HL-60/S4 (cell line): Measurements from ENCODE around the gene VASH2.
"Not testable (repeated sequence)": the region's sequence is repeated elsewhere in the genome, so short reads cannot be mapped to it uniquely, and the experiment has no call there.

ENCODE experiments used
- in situ Hi-C: fragments of 300-500 bp; cut with MboI; formaldehyde crosslinking; loops from 2 replicates; pipeline ENCODE4 v1.14.3; 2022; ENCODE audit warnings: low sequenced_read_pairs

Gene VASH2

GRCh38 chr1:212950243-212951125, at the start of gene VASH2:
Gene VASH2 (plus strand): TSS chr1:212950541. CDS start chr1:212951543, 1,002 bp downstream.
- in situ Hi-C loops: no loop called here

- in situ Hi-C loops: no loop called here
These were observed 49.1 kb upstream of the VASH2 start for GRCh38 chr1:212901290-212901689.

GRCh38 chr1:212902054-212902453, 48.3 kb upstream of the VASH2 start:
- in situ Hi-C loops: no loop called here

DNA sequence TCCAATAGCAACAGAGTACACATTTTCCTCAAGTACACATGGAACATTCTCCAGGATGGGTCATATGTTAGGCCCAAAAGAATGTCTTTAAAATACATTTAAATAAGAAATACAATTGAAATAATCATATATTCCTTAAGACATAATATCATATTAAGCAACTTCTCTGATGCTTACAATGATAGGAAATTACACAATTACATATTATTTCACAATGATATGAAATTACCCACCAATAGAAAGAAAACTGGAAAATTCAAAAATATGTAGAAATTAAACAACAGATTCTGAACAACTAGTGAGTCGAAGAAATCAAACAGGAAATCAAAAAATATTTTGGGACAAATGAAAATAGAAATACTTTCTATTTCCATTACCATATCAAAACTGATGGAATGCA, 46.7 kb upstream of the VASH2 start:
- in situ Hi-C loops: no loop called here

GRCh38 chr1:212908071-212908470, 42.3 kb upstream of the VASH2 start:
- in situ Hi-C loops: not testable (repeated sequence)

GRCh38 chr1:212908971-212909370, 41.4 kb upstream of the VASH2 start:
- in situ Hi-C loops: no loop called here

DNA sequence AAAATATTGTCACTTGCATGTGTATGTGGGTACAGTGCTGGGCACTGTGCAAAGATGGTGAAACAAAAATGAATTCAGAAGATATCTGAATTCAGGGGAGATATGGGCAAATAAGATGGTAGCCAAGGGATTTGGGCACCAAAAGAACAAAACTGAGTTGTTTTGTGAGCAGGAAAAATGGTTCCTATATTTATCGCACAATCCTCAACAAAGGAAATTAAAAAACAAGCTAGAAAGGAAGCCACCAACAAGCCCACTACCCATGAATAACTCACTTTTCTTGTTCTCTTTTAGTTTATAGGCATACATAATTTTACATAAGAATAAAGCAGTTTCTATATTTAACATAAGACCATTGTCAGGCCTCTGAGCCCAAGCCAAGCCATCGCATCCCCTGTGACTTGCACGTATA, 40.7 kb upstream of the VASH2 start:
- in situ Hi-C loops: no loop called here

DNA sequence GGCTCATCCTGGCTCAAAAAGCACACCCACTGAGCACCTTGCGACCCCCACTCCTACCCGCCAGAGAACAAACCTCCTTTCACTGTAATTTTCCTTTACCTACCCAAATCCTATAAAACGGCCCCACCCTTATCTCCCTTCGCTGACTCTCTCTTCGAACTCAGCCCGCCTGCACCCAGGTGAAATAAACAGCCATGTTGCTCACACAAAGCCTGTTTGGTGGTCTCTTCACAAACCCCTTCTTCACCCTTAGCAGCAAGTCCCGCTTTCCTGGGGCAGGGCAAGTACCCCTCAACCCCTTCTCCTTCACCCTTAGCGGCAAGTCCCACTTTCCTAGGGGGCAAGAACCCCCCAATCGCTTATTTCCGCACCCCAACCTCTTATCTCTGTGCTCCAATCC, 40.1 kb upstream of the VASH2 start:
- in situ Hi-C loops: not testable (repeated sequence)

GRCh38 chr1:212913638-212914037, 36.7 kb upstream of the VASH2 start:
- in situ Hi-C loops: not testable (repeated sequence)

GRCh38 chr1:212914110-212914509, 36.2 kb upstream of the VASH2 start:
- in situ Hi-C loops: not testable (repeated sequence)

DNA sequence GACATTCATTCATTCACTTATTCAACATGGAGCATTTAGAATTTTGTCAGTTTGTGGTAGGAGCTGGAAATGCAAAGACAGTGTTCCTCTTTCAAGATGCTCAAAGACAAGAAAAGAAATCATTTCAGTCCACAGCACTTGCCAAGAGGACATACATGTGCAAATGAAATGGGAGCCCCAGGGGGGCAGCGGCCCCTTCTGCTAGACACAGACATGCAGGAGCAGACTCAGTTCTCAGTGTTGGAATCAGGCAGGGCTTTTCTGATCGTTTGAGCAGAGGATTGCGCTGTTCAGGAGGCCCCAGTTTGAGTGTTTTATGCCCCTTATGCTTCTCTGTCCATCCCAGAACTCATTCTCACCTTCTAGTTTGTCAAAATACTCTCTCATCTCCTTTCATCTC, 35.6 kb upstream of the VASH2 start:
- in situ Hi-C loops: no loop called here

DNA sequence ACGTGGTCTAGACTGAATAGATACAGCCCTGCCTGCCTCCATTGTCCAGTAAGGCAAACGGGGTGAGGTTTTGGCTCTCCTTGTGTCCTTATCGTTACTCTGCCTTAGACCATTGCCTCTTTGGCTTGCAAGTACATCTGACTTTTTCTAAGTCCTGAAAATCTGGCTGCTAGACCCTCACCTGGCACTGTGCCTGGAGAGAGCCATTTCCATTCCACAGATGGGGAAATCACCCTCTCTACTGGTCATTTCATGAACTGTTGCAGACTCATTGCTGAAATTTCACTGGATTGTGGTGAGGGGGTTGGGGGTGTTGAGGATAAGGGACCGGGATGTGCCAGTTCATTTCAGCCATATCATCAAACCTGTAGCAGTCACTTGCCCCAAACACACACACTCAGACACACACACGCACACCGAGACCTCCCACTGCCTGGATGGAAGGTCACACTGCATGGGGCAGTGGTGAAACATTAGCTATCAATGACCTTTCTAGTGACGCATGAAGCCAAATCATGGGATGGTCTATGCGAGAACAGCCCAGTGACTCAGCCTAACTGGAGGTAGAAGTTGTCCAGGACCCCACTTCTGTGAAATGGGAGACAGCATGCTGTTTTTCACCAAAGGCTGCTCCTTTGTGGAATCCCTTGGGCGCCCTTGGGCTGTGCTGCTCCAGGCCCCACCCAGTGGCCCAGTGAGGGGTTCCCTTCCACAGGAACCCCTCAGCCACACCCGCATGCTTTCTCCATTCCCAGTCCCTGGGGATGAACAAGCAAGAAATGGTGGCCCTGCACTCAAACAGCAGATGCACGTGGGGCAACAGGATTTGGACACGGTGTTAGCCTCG, 34.9 kb upstream of the VASH2 start:
- in situ Hi-C loops: no loop called here

DNA sequence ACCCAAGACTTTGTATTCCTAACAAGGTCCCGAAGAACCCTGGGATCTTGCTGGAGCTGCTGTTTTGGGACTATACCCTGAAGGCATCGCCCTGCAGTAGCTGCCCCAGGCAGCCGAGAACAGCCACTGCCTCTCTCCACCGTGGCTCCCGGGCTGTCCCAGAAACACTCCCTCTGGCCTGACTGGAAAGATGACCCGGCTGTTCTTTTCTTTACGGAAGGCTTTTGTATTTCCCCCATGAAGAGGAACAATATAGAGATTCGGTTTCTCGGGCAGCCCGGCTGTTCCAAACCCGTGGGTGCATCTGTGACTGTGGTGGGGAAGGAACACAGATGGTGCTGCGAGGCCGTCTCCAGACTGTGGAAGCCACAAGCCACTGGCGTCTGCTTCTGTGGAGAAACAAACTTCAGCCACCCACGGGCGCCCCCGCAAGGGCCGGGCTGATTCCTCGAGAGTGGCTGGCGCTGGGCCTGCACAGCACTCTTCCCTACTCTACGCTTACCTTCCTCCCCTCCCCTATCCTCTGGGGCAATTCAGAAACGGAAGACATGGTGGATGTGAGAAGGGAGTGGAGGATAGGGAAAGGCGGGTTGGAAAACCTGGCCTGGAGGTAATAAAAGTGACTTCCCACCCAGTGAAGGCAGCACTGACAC, 33.7 kb upstream of the VASH2 start:
- in situ Hi-C loops: no loop called here

GRCh38 chr1:212917134-212917485, 33.2 kb upstream of the VASH2 start:
- in situ Hi-C loops: no loop called here

GRCh38 chr1:212917858-212918257, 32.5 kb upstream of the VASH2 start:
- in situ Hi-C loops: no loop called here

DNA sequence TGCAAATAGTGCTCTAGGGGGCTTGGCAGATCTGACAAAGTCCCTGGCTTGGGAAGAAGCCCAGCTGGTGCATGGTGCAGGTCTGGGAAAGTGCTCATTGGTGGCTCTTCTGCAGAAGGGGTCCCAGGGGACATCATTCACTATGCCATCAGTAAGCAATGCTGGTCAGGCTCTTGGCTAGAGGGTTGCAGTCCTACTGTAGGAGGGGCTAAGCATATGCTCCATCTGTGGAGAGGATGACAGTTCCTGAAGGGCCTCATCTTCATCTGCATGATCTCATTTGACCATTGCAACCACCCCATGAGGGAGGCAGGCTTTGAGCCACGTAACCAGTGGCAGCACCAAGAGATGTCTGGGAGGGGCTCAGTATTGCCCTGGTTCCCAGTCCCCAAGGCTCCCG, 31.5 kb upstream of the VASH2 start:
- in situ Hi-C loops: no loop called here

DNA sequence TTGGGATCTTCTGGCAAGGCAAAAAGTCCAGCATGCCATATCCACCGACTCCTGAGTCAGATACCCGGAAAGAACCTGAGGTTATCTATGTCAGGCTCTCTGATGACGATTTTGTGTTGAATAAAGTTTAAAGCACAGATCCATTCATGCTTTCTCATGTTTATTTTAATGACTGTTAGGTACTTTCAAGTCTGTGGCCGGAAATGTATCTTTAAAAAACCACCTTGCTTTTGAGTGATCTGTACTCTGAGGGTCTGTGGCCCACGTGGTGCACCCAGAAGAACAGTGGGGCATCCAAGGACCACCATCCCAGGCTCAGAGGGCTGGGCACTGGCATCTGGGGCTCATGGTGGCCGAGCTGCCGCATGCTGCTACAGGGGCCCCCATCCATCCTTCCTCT, 30.1 kb upstream of the VASH2 start:
- in situ Hi-C loops: no loop called here

GRCh38 chr1:212920896-212921295, 29.4 kb upstream of the VASH2 start:
- in situ Hi-C loops: no loop called here

- in situ Hi-C loops: no loop called here
These were observed 28.3 kb upstream of the VASH2 start for GRCh38 chr1:212922016-212922415.

DNA sequence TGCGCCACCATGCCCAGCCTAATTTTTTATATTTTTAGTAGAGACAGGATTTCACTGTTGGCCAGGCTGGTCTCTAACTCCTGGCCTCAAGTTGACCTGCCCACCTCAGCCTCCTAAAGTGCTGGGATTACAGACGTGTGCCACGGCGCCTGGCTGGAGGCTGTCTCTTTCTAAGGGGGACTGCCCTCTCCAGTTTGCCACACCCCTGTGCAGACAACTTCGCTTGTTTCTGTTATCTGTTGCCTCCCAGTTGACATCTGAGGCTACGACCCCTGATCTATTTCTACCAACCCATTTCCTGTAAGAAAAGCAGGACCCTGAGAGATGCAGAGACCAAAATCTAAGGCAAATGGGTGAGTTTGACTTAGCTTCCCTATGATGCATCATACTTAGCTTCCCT, 24.0 kb upstream of the VASH2 start:
- in situ Hi-C loops: no loop called here
